Mesendoderm (in vitro differentiated cells): ENCODE results near the gene KYNU.

Experiments
- DNase-seq: peaks from one replicate; pipeline ENCODE4 v3.0.0; 2013
- H2AK5ac ChIP-seq: 2 replicates; pipeline ENCODE4 v1.6.1; 2013; ENCODE audit warnings: low read length, inconsistent platforms
- H2BK120ac ChIP-seq: 2 replicates; pipeline ENCODE4 v1.6.1; 2013; ENCODE audit warnings: low read depth, mild to moderate bottlenecking, low read length, moderate library complexity, mixed read lengths
- H2BK15ac ChIP-seq: replicated peaks from 2 replicates; pipeline ENCODE4 v1.6.1; 2013; ENCODE audit warnings: low read depth, mild to moderate bottlenecking, moderate library complexity
- H2BK5ac ChIP-seq: 2 replicates; pipeline ENCODE4 v1.6.1; 2013; ENCODE audit warnings: low read length, inconsistent platforms
- H3K18ac ChIP-seq: 2 replicates; pipeline ENCODE4 v1.6.1; 2013; ENCODE audit warnings: mild to moderate bottlenecking, low read length, mixed read lengths
- H3K23ac ChIP-seq: one replicate; pipeline ENCODE4 v1.6.1; 2013; ENCODE audit warnings: low read length
- H3K27ac ChIP-seq: 2 replicates; pipeline ENCODE4 v1.5.1; 2013; ENCODE audit warnings: low read depth, mild to moderate bottlenecking, inconsistent platforms, low read length, moderate library complexity
- H3K27me3 ChIP-seq: 2 replicates; pipeline ENCODE4 v1.6.1; 2013; ENCODE audit warnings: low read length, control low read depth, mild to moderate bottlenecking, inconsistent platforms; ENCODE audit not compliant: insufficient read depth, poor library complexity
- H3K36me3 ChIP-seq: 2 replicates; pipeline ENCODE4 v1.6.1; 2013; ENCODE audit warnings: low read length, inconsistent platforms; ENCODE audit not compliant: control insufficient read depth, insufficient read depth
- H3K4ac ChIP-seq: one replicate; pipeline ENCODE4 v1.6.1; 2013; ENCODE audit warnings: low read depth, mild to moderate bottlenecking, low read length, moderate library complexity
- H3K4me1 ChIP-seq: 2 replicates; pipeline ENCODE4 v1.6.1; 2013; ENCODE audit warnings: low read depth, low read length, inconsistent platforms; ENCODE audit not compliant: control insufficient read depth
- H3K4me2 ChIP-seq: 2 replicates; pipeline ENCODE4 v1.6.1; 2013; ENCODE audit warnings: low read length
- H3K4me3 ChIP-seq: 2 replicates; pipeline ENCODE4 v1.5.1; 2013; ENCODE audit warnings: mild to moderate bottlenecking, low read length
- H3K56ac ChIP-seq: one replicate; pipeline ENCODE4 v1.6.1; 2013; ENCODE audit warnings: low read length
- H3K79me1 ChIP-seq: 2 replicates; pipeline ENCODE4 v1.6.1; 2013; ENCODE audit warnings: low read length, inconsistent platforms
- H3K79me2 ChIP-seq: 2 replicates; pipeline ENCODE4 v1.6.1; 2013; ENCODE audit warnings: mild to moderate bottlenecking, low read length; ENCODE audit not compliant: control insufficient read depth, insufficient read depth
- H3K9ac ChIP-seq: 2 replicates; pipeline ENCODE4 v1.6.1; 2013; ENCODE audit warnings: low read length, inconsistent platforms
- H4K5ac ChIP-seq: one replicate; pipeline ENCODE4 v1.6.1; 2013; ENCODE audit warnings: low read length
- H4K8ac ChIP-seq: one replicate; pipeline ENCODE4 v1.6.1; 2013; ENCODE audit warnings: low read depth, mild to moderate bottlenecking, control low read depth, low read length, moderate library complexity
- WGBS: extraction: QIAGEN DNeasy Blood & Tissue Kit; methylation state at CpG from one replicate; pipeline ENCODE4 v1.1.7; 2013; ENCODE audit warnings: low lambda C conversion rate, missing lambda C conversion rate; ENCODE audit not compliant: insufficient coverage; ENCODE audit errors: extremely low coverage; 5-methylcytosine and 5-hydroxymethylcytosine counted together

Gene KYNU

GRCh38 chr2:142920571-142920970 is 43.1 kb downstream of the KYNU start:
- WGBS = no CpG with 5 or more reads among the region's 3 CpGs

GRCh38 chr2:142926445-142926844 is 49.0 kb downstream of the KYNU start:
- Histone ChIP-seq H3K4me3 (no peak overlapping the region), H2BK120ac (no peak overlapping the region), H3K23ac (no peak overlapping the region), H4K5ac (no peak overlapping the region), H2BK5ac (no peak overlapping the region), H3K4me1 (no peaks in the 10 kb centered on the region), H3K4ac (no peak overlapping the region), H4K8ac (no peak overlapping the region), H2BK15ac (peak overlapping the region; percentile 36), H3K56ac (no peak overlapping the region), H3K27ac (no peak overlapping the region), H3K27me3 (no peaks in the 10 kb centered on the region), H3K4me2 (no peak overlapping the region), H3K9ac (no peak overlapping the region), H3K79me1 (no peaks in the 10 kb centered on the region), H3K36me3 (no peaks in the 10 kb centered on the region), H2AK5ac (no peak overlapping the region), H3K18ac (no peak overlapping the region), H3K79me2 (no peaks in the 10 kb centered on the region)
- WGBS = no CpG with 5 or more reads among the region's 4 CpGs
- no peak for DNase-seq

More at GRCh38 chr2:142920571-142920970, 43.1 kb downstream of the KYNU start:
- no peak overlapping the region for H4K8ac ChIP-seq
- no peak overlapping the region for H3K4ac ChIP-seq
- no peaks in the 10 kb centered on the region for H3K36me3 ChIP-seq
- no peak overlapping the region for H3K56ac ChIP-seq
- no peak overlapping the region for H2BK15ac ChIP-seq
- H3K23ac ChIP-seq = no peak overlapping the region
- no peak overlapping the region for H3K9ac ChIP-seq
- no peak overlapping the region for H2AK5ac ChIP-seq
- DNase-seq = no peak
- no peak overlapping the region for H2BK5ac ChIP-seq
- H3K27ac ChIP-seq = no peak overlapping the region
- H3K4me2 ChIP-seq = no peak overlapping the region
- no peaks in the 10 kb centered on the region for H3K4me1 ChIP-seq
- no peaks in the 10 kb centered on the region for H3K27me3 ChIP-seq
- no peaks in the 10 kb centered on the region for H3K79me2 ChIP-seq
- H4K5ac ChIP-seq = no peak overlapping the region
- no peak overlapping the region for H3K18ac ChIP-seq
- H2BK120ac ChIP-seq = no peak overlapping the region
- H3K79me1 ChIP-seq = no peaks in the 10 kb centered on the region
- H3K4me3 ChIP-seq = no peak overlapping the region

GRCh38 chr2:142930835-142931398 is 53.5 kb downstream of the KYNU start:
- Histone ChIP-seq H3K23ac (no peak overlapping the region), H3K79me1 (no peaks in the 10 kb centered on the region), H3K4me3 (no peak overlapping the region), H3K27me3 (no peaks in the 10 kb centered on the region), H3K18ac (no peak overlapping the region), H2BK120ac (no peak overlapping the region), H2BK5ac (no peak overlapping the region), H3K4ac (no peak overlapping the region), H3K36me3 (no peaks in the 10 kb centered on the region), H3K4me1 (no peaks in the 10 kb centered on the region), H3K4me2 (no peak overlapping the region), H3K9ac (no peak overlapping the region), H2AK5ac (no peak overlapping the region), H4K5ac (no peak overlapping the region), H3K27ac (no peak overlapping the region), H3K56ac (no peak overlapping the region), H4K8ac (no peak overlapping the region), H2BK15ac (no peak overlapping the region), H3K79me2 (no peaks in the 10 kb centered on the region)
- DNase-seq = no peak
- no CpG with 5 or more reads among the region's 22 CpGs for WGBS

GRCh38 chr2:142933916-142934315 is 56.5 kb downstream of the KYNU start:
- Histone ChIP-seq H3K9ac (no peak overlapping the region), H4K5ac (no peak overlapping the region), H3K27me3 (no peaks in the 10 kb centered on the region), H2AK5ac (no peak overlapping the region), H3K79me1 (no peaks in the 10 kb centered on the region), H3K4ac (no peak overlapping the region), H3K79me2 (no peaks in the 10 kb centered on the region), H4K8ac (no peak overlapping the region), H3K4me1 (no peaks in the 10 kb centered on the region), H2BK120ac (no peak overlapping the region), H3K4me2 (no peak overlapping the region), H3K23ac (no peak overlapping the region), H3K4me3 (no peak overlapping the region), H3K18ac (no peak overlapping the region), H2BK5ac (no peak overlapping the region), H2BK15ac (no peak overlapping the region), H3K36me3 (no peaks in the 10 kb centered on the region), H3K27ac (no peak overlapping the region), H3K56ac (no peak overlapping the region)
- DNase-seq = no peak
- WGBS = no CpG with 5 or more reads among the region's 5 CpGs

- WGBS = 100% methylated on average over 3 of the region's 10 CpGs
- no peak overlapping the region for H4K5ac ChIP-seq
- H3K23ac ChIP-seq = no peak overlapping the region
- H2AK5ac ChIP-seq = no peak overlapping the region
- no peak overlapping the region for H3K27ac ChIP-seq
- no peaks in the 10 kb centered on the region for H3K27me3 ChIP-seq
- H4K8ac ChIP-seq = no peak overlapping the region
- no peak overlapping the region for H3K56ac ChIP-seq
- H3K36me3 ChIP-seq = no peaks in the 10 kb centered on the region
- no peak overlapping the region for H3K18ac ChIP-seq
- no peaks in the 10 kb centered on the region for H3K79me2 ChIP-seq
- H3K4me2 ChIP-seq = no peak overlapping the region
- H3K79me1 ChIP-seq = no peaks in the 10 kb centered on the region
- H2BK5ac ChIP-seq = no peak overlapping the region
- no peak for DNase-seq
- no peak overlapping the region for H3K4me3 ChIP-seq
- no peak overlapping the region for H2BK120ac ChIP-seq
- no peak overlapping the region for H2BK15ac ChIP-seq
- no peak overlapping the region for H3K9ac ChIP-seq
- H3K4me1 ChIP-seq = no peaks in the 10 kb centered on the region
- no peak overlapping the region for H3K4ac ChIP-seq
Observed at GRCh38 chr2:142935563-142936089, 58.2 kb downstream of the KYNU start.

- H2AK5ac ChIP-seq = no peak overlapping the region
- no peak overlapping the region for H3K4me3 ChIP-seq
- H3K9ac ChIP-seq = no peak overlapping the region
- no peak overlapping the region for H3K4me2 ChIP-seq
- no peaks in the 10 kb centered on the region for H3K4me1 ChIP-seq
- H3K79me2 ChIP-seq = no peaks in the 10 kb centered on the region
- H3K27ac ChIP-seq = no peak overlapping the region
- no peak overlapping the region for H3K4ac ChIP-seq
- no peaks in the 10 kb centered on the region for H3K27me3 ChIP-seq
- no peak overlapping the region for H2BK5ac ChIP-seq
- H4K5ac ChIP-seq = no peak overlapping the region
- H4K8ac ChIP-seq = no peak overlapping the region
- DNase-seq = no peak
- no peak overlapping the region for H2BK120ac ChIP-seq
- no peak overlapping the region for H3K18ac ChIP-seq
- no peaks in the 10 kb centered on the region for H3K36me3 ChIP-seq
- H3K79me1 ChIP-seq = no peaks in the 10 kb centered on the region
- H3K23ac ChIP-seq = no peak overlapping the region
- no peak overlapping the region for H3K56ac ChIP-seq
- H2BK15ac ChIP-seq = no peak overlapping the region
- WGBS = no CpG with 5 or more reads among the region's 7 CpGs
Observed at GRCh38 chr2:142936629-142937028, 59.2 kb downstream of the KYNU start.
